ENCODE results near the gene DGKE.

DNA sequence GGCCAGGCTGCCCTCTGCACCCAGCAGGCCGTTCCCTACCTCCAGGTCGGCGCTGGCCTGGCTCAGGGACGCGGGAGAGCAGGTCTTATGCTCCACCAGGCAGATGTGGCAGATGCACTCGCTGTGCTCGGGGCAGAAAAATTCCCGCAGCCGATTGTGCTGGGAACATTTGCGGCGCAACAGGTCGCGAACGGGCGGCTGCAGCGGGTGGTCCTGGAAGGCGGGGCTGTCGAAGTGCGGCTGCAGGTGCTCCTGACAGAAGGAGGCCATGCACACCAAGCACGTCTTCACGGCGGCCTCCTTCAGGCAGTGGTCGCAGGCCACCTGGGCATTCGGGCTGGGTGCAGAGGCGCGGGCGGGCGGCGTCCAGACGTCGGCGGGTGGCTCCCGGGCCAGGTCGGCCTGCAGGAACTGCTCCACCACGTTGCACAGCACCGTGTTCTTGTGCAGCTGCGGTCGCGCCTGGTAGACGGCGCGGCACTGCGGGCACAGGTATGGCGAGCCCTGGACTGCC, 79.5 kb downstream of the DGKE start:
- no peak for TF ChIP-seq EP300 (IDR thresholded peaks at IDR 0.05)
- TF ChIP-seq, protein P1, sequence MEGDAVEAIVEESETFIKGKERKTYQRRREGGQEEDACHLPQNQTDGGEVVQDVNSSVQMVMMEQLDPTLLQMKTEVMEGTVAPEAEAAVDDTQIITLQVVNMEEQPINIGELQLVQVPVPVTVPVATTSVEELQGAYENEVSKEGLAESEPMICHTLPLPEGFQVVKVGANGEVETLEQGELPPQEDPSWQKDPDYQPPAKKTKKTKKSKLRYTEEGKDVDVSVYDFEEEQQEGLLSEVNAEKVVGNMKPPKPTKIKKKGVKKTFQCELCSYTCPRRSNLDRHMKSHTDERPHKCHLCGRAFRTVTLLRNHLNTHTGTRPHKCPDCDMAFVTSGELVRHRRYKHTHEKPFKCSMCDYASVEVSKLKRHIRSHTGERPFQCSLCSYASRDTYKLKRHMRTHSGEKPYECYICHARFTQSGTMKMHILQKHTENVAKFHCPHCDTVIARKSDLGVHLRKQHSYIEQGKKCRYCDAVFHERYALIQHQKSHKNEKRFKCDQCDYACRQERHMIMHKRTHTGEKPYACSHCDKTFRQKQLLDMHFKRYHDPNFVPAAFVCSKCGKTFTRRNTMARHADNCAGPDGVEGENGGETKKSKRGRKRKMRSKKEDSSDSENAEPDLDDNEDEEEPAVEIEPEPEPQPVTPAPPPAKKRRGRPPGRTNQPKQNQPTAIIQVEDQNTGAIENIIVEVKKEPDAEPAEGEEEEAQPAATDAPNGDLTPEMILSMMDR (IDR thresholded peaks at IDR 0.05): no peak
- no peak for TF ChIP-seq POLR2AphosphoS5 (IDR thresholded peaks at IDR 0.05)
- TF ChIP-seq POLR2A (IDR thresholded peaks at IDR 0.05): no peak
